NCI-H345 (cell line): ENCODE measurements around the gene MYH6.

Source experiments
- DNase-seq: peaks from one replicate; lab custom pipeline; 2025; lab: John Stamatoyannopoulos, UW

Gene MYH6

DNA sequence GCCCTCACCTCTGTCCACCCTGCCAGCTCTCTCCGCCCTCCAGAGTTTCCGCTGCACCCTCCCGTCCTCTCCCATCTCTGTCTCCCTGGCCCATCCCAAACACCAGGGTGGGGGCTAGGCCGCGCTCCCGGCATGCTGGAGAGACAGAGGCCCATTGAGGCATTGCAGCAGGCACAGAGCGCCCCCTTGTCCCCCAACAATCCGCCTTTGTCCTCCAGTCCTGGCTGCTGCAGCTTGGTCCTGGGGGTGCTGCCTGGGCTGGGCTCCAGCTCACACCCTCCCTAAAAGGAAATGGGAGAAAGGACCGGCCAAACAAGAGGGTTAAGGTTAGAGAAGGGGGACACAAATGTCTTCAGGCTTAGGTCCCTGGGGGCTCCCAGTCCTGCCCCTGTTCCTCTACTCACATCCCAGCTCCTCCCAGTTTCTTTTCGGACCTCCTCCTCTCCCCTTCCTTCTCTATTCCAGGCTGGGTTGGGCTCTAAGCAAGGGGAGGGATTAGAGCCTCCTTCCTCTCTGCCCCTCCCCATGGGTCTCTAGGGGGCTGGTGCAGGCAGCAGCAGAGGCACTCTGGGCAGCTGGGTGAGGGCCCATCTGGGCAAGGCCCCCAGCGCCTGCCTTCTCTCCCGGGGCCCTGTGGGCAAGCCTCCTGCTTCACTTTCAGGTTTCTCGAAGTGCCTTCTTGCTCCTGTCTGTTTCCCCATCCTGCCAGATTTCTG, 31.4 kb downstream of the MYH6 start, which contains the start of gene CMTM5:
CMTM5 (plus strand) TSS at position 565 of the 716 bp plus-strand sequence. CDS start 206 bp downstream, outside the sequence.
- DNase-seq, result no peak

DNA sequence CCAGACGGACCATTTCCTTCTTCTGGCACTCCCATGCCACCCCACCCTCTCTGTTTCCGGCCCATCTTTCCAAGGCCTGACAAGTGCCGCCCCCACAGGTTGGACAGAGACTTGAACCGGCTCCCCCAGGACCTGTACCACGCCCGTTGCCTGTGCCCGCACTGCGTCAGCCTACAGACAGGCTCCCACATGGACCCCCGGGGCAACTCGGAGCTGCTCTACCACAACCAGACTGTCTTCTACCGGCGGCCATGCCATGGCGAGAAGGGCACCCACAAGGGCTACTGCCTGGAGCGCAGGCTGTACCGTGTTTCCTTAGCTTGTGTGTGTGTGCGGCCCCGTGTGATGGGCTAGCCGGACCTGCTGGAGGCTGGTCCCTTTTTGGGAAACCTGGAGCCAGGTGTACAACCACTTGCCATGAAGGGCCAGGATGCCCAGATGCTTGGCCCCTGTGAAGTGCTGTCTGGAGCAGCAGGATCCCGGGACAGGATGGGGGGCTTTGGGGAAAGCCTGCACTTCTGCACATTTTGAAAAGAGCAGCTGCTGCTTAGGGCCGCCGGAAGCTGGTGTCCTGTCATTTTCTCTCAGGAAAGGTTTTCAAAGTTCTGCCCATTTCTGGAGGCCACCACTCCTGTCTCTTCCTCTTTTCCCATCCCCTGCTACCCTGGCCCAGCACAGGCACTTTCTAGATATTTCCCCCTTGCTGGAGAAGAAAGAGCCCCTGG, 32.4 kb downstream of the MYH6 start:
- no peak for DNase-seq

DNA sequence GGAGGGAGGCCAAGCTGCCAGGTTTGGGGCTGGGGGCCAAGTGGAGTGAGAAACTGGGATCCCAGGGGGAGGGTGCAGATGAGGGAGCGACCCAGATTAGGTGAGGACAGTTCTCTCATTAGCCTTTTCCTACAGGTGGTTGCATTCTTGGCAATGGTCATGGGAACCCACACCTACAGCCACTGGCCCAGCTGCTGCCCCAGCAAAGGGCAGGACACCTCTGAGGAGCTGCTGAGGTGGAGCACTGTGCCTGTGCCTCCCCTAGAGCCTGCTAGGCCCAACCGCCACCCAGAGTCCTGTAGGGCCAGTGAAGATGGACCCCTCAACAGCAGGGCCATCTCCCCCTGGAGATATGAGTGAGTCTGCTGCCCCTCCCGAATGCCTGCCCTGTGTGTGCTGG, 35.0 kb downstream of the MYH6 start:
- no peak for DNase-seq

DNA sequence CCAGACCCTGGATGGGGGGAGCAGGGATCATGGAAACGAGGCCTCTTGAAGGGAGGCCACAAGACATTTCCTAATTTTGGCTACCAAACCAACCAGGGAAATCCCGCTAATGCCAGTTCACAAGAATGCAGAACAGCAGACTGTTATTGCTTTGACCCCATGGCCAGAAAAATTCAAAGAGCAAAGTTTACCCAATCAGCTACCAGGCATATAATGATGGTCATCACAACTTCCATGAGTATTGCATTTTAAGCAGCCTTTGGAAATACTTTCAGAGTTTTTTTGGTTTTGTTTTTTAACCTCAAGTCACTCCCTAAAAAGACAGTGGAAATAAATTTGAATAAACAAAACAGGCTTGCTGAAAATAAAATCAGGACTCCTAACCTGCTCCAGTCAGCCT, 35.6 kb downstream of the MYH6 start, which contains the start of gene IL25:
IL25 (plus strand) TSS at position 301 of the 400 bp plus-strand sequence.
- DNase-seq, result no peak

DNA sequence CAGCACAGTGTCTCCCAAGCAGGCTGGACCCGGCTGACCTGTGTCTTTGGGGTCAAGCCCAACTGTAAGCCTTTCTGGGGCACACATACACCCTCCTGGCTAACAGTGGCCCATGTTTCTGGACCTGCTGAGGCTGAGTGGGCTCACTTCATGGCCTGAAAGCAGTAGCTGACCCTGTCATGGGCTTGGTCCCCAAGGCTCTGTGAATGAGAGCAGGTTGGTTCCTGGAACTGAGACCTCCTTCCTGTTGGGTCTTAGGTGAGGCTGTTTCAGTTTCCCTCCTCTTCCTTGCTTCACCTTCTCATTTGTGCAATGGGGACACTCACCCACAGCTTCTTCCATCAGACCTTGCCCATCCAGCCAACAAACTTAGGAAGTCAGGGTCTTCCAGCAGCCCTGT, 36.2 kb downstream of the MYH6 start:
- no peak for DNase-seq

DNA sequence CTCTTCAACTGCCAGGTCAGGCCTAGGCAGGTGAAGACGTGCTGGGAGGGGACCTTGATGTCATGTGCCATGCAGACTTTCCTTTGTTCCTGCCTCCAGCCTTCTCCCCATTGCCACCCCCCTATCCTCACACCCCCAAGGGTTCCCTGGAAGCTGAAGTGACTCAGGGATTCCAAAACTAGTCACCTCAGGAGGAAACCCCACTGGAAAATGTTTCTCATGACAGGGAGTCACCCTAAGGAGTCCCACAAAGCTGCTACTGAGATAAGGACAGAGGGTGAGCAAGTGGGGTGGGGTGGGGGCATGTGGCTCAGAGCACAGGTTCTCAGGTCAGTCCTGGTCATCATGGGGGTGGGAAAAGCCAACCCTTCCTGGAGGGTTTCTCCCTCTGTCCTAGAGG, 37.9 kb downstream of the MYH6 start:
- no peak for DNase-seq

DNA sequence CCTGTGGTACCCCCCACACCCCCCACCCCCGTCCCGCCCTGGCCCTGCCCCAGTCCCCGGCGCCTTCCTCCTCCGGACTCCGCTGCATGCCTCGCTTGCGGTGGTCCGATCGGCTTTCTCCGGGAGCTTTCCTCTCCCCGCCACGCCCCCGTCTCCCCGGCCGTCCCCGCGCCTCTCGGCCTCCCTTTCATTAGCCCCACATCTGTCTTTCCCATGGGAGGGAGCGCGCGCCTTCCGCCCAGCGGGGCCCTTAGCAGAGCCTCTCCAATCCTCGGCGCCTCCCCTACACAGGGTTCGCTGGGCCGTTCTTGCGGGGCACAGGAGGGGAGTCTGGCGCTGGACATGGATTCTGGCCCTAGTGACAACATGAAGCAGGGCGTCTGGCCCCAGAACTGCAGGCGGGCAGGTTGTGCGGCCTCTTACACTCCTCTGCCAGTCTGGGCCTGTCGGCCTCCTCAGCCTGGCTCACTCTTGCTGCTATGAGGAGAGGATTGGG, 41.6 kb downstream of the MYH6 start:
- no peak for DNase-seq

DNA sequence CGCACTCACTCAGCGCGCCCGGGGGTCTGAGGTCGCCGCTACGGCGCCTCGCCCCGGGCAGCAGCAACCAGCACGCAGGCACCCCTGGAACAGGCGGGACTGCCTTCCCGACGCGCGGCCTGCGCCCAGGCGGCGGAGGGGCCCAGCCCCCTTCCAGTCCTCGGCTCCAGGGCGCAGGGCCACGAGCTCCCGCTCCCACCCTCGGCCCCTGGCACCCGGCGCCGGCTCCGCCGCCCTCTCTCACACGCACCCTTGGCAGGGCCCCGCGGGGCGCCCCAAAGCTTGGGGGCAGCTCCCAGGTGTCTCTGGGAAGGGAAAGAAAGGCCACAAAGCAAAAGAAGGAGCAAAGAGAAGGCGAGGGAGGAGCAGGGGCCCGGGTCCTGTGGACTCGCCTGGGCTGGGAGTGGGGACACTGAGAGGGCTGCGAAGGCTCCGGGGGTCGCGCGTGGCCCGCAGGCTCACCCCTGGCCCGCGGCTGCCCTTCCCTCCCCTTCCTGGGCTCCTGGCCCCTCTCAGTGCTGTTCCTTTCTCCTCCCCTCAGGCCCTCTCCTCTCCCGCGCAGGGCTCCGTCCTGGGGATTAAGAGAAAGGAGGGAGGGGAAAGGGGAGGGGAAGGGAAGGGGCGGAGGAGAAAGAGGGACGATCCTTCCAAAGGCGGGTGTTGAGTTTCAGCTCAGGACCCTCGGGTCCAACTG, 42.2 kb downstream of the MYH6 start:
- DNase-seq, result no peak

DNA sequence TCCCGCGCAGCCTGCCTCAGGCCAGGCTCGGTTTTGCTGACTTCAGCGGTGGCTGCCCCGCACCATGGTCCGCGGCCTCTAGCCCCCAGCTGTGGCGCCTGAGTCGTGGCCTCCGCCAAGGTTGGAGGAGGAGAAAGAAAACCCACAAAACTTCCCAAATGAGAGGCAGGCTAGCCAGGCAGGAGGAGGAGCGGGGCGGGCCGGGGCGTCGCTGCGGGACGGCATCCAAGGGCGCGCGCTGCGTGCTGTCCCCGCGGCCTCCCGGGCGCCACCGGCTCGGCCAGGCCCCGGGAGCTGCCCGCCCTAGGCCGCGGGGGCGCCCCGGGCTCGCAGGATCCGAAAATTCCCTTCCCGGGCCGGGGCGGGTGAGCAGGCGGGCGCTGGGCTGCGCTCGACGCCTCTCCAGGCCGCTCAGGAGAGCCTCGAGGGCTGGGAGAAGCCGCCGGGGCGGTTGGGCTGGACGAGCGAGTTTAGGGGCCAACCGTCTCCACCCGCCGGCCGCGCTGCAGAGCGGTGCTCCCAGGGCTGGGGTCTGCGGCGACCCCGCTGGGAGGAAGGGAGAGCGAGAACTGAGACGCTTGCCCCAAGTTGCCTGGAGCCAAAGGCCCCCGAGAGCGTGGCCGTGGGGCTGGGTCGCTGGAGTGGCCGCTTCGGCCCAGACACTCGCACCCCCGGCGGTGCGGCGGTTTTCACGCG, 42.9 kb downstream of the MYH6 start, which contains the start of gene EFS:
EFS (minus strand) TSS at position 137 of the 696 bp plus-strand sequence. CDS start 147 bp downstream, outside the sequence.
- DNase-seq, result no peak

DNA sequence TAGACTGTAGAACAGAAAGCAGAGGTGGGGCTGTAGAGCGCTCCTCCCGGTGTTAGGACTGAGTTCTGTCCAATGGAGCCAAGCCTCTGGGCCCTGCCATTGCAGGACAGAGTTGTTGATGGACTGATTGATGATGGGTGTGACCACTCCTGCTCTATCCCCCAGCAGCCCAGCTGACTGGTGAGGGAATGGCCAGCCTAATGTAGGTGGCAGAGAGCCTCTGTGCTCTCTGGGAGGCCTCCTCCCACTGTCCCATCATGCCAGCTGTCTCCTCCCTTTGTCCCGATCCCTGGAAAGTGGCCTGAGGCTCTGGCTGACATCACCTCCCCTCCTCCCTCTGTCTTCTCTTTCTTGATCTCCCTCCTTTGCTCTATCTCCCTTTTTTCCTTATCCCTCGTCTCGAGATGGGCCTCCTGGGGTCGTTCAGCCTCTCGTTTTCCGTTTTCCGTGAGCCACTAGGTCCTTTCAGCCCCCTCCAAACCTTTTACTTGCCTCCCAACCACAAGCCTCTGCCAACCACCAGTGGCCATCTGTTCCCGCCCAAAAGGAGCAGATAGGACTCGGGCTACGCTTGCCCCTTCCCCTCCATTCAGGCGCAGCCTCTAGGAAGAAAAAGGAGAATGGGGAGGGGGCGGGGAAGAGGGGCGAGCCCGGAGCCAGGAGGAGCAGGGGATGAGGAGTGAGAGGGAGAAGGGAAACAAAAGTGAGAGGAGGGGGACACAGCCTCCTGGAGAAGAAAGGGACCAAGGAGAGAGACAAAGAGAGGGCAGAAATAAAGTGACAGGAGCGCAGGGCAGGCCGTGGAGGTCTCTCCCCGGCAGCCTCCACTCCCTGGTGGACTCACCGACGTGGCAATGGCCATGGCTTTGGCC, 43.7 kb downstream of the MYH6 start:
- DNase-seq, result no peak

DNA sequence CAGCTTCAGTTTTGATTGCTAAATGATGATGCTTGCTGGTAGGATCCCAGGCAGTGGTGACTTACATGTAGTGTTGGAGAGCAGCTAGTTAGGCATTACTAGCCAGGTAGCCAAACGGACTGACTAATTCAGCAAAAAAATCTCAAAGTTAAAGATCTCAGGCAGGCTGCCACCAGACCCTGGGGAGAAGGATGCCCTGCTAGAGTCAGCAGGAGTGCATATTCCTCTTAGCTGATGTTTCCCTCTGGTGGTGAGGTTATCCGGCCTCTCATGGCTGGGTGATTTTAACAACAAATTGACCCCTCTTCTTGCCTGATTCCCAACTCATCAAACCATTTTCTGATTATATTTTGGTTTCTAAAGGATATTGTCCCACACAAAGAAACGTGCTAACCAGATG, 45.9 kb downstream of the MYH6 start:
- no peak for DNase-seq

DNA sequence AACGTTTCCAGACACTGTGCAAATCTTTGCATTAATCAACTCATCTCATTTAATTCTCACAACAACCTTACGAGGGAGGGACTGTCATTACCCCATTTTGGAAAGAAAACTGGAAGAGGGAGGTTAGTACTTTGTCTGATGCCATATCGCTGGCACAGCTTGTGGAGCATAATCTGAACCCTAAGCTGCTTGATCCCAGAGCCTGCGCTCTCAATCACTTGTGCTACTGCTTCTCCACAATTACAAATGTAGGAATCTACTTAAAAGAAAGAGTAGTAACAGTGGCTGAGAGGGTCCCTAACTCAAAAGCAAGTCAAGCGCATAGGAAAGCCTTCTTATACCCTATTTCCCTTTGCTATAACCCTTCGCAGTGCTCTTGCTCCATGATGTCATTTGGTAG, 46.3 kb downstream of the MYH6 start:
- no peak for DNase-seq

DNA sequence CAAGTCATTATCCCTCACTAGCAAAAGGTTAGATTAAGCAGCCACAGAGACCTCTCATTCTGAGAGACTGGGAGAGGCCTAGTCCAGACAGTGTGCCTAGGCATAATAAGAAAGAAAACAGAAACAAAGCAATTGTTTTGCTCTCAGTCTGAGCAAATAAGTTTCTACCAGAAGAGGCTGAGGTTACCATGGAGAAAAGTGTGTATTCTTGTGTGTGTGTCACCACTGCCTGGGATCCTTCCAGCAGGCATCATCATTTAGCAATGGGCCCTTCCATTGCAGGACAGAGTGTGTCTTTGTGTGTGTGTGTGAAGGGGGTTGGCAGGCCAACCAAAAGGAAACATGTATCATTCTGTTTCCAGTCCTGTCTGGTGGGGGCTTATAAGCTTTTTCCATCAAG, 46.8 kb downstream of the MYH6 start:
- no peak for DNase-seq

DNA sequence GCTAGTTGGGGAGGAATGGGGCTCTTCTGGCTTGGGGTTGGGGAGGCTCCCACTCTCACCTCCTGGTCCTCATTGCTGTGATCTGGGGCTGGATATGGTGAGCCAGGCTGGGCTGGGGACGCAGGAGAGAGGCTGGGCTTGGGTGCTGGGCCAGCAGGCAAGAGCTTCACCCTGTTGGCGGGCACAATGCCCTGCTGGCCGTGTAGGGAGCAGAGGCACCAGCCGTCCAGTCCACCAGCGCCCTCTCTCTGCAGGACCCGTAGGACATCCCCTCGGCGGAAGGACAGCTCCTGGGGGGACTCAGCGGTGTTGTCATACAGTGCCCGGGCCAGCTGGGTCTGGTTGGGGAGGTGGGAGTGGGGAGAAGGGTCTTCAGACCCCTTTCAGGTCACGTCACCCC, 47.6 kb downstream of the MYH6 start:
- DNase-seq, result no peak

DNA sequence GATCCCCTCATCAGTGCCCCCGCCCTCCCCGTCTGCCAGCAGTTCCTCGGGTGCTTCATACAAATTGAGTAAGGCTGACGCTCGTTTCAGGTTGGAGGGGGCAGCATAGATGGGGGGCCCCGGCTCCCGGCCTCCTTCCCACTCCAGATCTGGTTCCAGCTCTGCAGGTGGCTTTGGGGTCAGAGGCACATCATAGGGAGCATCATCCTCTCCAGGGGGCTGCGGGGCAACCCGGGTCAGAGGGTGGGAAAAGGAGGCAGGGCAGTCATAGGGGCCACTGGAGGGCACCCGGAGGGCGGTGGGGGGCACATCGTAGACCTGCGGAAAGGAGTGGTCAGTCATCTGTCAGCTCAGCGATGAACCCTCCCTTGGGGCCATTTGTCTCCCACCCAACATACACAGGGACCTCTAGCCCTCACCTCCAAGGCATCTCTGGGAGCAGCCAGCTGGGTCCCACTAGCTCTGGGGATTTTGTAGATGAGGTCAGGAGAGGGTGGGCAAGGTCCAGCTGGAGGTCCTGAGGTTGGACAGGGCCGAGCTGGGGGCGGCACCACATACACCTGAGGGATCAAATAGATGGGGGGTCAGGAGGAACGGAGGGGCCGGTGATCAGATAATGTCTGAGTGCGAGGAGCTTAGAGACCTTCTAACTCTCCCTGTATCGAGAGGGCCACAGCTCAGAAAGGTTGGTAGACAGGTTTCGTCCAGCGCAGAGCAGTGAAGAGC, 48.2 kb downstream of the MYH6 start:
- no peak for DNase-seq

DNA sequence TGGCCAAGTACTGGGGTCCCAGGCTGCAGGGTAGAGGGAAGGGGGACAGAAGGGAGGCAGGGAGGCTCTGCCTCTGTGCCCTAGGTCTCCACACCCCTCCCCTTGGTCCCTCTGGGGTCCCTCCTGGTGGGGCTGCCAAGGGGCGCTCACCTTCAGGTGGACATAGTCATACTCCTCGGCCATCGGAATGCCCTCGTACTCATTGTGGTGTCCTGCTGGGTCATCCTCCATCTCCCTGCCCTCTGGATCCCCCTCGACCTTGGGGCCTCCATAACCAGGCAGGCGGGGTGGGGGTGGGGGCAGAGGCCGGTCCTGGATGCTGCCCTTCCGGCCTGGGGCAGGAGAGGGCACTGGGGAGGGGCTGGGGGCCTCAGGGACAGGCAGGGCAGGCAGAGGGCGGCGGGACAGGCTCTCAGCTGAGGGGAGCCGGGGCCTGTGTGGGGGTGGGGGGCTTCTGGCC, 48.9 kb downstream of the MYH6 start:
- DNase-seq, result no peak

DNA sequence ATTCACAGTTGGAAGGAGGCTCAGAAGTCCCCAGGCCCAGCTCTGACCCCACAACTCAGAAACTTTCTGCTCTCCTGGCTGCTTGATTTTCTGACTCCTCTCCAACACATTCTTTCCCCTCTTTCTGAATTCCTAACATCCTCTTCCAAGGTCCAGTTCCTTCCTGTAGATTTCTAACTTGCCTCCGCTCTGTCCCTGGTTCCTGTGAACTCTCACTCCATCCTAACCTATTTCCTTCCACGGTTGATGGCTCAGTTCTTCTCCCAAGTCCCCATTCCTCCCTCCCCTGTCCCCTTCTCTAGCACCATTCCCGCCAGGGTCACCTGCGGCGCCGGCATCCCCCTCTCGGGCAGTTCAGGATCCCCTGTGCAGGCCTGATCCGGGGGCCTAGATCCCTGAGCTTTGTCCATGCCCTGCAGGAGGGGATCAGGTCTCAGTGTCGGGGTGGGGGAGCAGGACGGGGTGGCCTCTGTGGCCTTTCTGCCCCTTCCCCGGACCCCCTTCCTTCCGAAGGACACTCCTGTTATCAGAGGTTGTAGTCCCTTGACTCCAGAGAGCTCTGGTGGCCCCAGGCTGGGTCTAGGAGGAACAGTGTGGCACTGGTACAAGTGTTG, 49.4 kb downstream of the MYH6 start:
- DNase-seq, result no peak

DNA sequence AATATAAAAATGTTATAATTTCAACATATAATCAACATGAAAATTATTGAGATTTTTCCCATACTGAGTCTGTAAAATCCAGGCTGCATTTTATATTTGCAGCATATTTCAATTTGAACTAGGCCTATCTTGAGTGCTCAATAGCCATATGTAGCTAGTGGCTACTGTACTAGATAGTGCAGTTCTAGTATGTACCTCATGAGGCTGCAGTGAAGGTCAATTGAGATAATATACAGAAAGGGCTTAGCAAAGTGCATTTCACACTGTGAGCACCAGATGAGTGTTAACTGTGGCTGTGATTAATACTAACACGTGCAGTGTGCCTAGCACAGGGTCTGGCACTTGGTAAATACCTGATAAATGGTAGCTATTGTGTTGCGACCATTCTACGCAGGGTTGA, 50.0 kb downstream of the MYH6 start:
- DNase-seq, result no peak

DNA sequence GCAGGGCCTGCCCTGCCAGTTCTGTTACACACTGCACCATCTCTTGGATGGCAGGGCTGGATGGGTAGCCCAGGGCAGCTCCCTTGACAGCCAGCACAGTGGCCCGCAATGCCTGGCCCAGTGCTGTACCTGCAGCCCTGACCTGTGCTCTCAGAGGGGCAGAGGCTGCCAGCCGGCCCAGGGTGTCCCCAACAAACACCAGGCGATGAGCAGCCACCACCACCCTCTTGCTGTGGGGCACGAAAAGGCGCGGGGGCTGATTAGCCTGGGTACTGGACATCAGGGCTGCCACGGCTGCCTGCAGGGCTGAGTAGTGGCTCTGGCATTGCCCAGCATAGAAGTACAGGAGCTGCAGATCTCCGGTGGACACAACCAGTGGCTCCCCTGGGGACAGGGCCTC, 50.8 kb downstream of the MYH6 start:
- no peak for DNase-seq

DNA sequence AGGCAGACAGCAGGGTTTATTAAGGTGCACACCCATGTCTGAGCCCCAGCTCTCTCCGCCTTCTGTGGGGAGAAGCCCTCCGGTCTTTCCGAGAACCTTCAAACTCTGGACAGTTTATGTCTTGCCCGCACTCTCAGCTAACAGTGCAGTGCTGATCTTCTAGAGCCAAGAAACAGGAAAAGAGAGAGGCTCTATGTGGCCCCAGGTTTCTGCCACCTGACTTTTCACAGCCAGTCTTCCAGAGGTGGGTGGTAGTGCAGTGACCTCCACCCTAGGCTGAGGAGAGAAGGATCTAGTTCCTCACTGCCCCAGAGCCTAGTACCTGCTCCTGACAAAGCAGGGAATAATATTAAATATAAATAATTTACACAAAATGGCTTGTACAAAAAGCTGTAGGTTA, 51.4 kb downstream of the MYH6 start:
- no peak for DNase-seq
